Measurements from ENCODE around the gene HIBADH. TPM values are rescaled to one million over a fixed set of nuclear protein-coding genes. Genes with fewer than 3 reads are reported as not detected.
A peak's percentile ranks its signal among the peaks of the same experiment; 100 is the strongest.
"Not testable (repeated sequence)": the region's sequence is repeated elsewhere in the genome, so short reads cannot be mapped to it uniquely, and the experiment has no call there.

Gene HIBADH
- polyA plus RNA-seq, 3 donors, result 85.9 to 105 (median 86.9) TPM

DNA sequence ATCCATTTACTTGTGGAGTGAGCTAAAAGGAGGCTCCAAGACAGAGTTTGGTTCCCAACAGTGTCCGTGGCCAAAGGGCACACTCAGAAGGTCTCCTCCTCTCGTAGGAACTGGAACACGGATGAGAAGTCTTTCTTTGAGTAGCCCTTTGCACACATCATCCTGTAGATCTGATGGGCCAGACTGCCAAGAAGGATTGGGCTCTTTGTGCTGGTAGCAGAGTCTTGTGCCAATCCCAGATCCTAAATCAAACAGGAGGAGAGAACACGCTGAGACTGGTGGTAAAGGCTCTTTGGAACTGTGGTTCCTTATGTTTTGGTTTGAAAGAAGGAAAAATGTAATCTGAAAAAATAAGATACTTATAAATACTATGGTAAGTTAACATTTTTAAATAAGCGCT lies 136.6 kb downstream of the HIBADH start:
- no peak for DNase-seq (ENCODE audit: extremely low read depth in 1 of 11, low read depth in 9 of 11, low spot score in 4 of 11)

- DNase-seq (ENCODE audit: extremely low read depth in 1 of 11, low read depth in 9 of 11, low spot score in 4 of 11), result no peak
These were observed 139.4 kb downstream of the HIBADH start for GRCh38 chr7:27523321-27523720.

DNA sequence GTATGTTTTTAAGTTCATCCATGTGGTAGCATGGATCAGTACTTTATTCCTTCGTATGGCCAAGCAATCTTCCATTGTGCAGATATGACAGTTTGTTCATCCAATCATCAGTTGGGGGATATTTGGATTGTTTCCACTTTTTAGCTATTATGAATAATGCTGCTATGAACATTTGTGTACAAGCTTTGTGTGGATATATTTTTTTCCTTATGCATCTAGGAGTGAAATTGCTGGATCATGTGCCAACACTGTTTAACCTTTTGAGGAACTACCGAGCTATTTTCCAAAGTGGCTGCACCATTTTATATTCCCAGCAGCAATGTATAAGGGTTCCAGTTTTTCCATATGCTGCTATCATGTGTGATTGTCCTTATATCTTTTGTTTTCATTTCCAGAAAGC lies 140.1 kb downstream of the HIBADH start:
- DNase-seq (ENCODE audit: extremely low read depth in 1 of 11, low read depth in 9 of 11, low spot score in 4 of 11), result no peak

DNA sequence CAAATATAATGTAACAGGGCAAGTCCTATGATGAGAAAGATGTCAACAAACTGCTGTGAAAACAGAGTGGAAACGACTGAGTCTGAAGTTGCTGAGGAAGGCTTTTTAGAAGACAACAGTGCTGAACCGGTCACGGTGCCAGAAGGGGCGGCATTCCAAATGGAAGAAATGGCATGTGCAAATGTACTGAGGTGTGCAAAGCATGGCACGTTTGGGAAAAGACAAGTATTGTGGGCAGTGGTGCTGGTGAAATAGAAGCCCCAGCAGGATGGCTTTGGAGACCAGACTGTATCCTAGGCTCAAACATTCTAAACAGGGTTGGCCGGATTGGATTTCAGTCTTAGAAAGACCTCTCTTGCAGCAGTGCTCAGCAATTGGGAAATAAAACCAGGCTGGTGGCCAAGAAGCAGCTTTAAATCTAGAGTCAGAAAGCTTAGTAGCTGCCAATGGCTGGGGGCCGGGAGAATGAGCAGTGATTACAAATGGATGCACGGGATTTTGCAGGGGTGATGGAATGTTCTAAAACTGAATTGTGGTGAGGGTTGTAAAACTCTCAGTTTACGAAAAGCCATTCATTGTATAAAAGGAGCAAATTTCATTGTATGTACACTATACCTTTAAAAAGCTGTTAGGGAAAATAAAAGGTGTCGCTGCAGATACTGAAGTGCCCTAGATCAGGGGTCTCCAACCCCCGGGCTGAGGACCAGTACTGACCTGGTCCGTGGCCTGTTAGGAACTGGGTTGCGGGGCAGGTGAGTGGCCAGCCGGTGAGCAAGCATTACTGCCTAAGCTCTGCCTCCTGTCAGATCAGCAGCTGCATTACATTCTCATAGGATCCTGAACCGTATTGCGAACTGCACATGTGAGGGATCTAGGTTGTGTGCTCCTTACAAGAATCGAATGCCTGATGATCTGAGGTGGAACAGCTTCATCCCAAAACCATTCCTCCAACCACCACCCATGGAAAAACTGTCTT lies 141.6 kb downstream of the HIBADH start:
- peak in 7 of 11 donors; percentile 31 to 47 (median 36) for DNase-seq (ENCODE audit: extremely low read depth in 1 of 11, low read depth in 9 of 11, low spot score in 4 of 11)

GRCh38 chr7:27519793-27520469 lies 142.8 kb downstream of the HIBADH start:
- DNase-seq (ENCODE audit: extremely low read depth in 1 of 11, low read depth in 9 of 11, low spot score in 4 of 11), result no peak

DNA sequence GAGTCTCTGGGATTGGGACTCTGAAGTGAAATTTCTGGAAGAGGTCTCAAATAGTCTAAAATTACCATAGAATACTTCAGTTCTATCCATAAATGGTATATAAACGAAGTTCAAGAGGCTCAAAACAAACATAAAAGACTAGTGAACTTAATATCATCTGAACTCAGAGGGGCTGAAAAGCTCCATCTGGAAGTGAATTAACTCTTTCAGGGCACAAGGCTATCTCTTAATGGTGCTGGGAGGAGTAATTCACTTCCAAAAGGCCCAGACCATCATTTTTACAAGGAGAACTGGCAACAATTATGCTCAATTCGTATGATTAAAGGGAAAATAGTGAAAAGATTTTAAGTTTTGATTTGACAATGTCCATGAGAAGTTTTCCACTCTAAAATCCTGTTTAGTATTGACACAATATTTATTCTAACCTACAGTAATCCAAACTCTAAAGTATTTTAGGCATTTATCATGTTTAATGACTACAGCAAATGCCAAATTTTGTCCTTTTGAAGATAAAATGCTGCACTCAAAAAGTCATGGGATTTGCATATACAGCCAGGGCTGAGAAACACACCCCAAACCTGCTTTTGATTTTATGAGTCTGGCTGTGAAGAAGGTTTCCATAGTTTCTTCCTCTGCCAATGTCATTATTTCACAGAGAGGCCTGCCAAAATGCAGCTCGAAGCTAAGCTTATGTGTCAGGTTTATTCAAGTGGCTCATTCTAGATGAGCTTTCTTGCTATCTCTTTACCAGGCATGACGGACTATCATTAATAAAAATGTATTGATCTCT lies 143.9 kb downstream of the HIBADH start:
- DNase-seq (ENCODE audit: extremely low read depth in 1 of 11, low read depth in 9 of 11, low spot score in 4 of 11), result peak in 1 of 11 donors; percentile 5

- no peak for DNase-seq (ENCODE audit: extremely low read depth in 1 of 11, low read depth in 9 of 11, low spot score in 4 of 11)
These were observed 146.3 kb downstream of the HIBADH start for GRCh38 chr7:27516421-27516820.

DNA sequence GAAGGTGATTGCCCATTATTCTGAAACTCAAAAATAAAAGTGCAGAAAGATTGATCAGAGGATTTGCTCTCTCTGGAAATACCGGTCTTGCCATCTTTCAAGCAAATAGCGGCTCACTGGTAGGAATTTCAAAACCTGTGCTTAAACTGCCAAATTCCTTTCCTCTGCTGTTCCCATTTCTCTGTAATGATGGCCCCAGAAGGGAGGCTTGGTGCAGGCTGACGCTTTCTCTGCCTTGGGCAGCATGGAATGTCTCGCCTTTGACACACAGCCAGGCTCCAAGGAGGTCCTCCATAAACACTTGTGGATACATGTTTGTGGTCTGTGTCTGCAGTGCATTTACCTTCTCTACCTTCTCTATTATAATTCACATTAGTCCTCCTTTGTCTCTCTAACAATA lies 146.8 kb downstream of the HIBADH start:
- DNase-seq (ENCODE audit: extremely low read depth in 1 of 11, low read depth in 9 of 11, low spot score in 4 of 11), result no peak

DNA sequence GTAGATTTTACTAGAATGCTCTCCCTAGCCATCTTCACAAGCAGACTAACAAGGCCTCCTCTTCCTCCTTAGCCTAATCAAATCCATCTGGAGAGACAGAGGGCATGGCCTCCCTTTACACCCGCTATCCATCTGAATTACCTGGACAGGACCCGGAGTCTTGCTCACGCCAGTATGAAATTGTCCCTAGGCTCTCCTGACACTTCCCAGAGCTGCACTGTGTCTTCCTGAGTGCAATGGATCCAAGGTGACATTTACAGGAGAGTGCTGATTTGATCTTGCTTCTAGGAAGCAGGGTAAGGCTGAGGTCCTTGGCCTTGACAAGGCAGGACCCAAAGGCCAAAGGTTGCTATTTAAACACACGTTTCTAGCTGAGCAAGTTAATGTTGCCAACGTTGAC lies 147.8 kb downstream of the HIBADH start:
- DNase-seq (ENCODE audit: extremely low read depth in 1 of 11, low read depth in 9 of 11, low spot score in 4 of 11), result no peak

- DNase-seq (ENCODE audit: extremely low read depth in 1 of 11, low read depth in 9 of 11, low spot score in 4 of 11), result no peak
These were observed 148.8 kb downstream of the HIBADH start for GRCh38 chr7:27513885-27514284.

GRCh38 chr7:27511370-27511769 lies 151.3 kb downstream of the HIBADH start:
- DNase-seq (ENCODE audit: extremely low read depth in 1 of 11, low read depth in 9 of 11, low spot score in 4 of 11), result not testable (repeated sequence)

- DNase-seq (ENCODE audit: extremely low read depth in 1 of 11, low read depth in 9 of 11, low spot score in 4 of 11), result peak in 3 of 11 donors; percentile 15 to 35 (median 23)
These were observed 152.1 kb downstream of the HIBADH start for GRCh38 chr7:27510541-27510940.

DNA sequence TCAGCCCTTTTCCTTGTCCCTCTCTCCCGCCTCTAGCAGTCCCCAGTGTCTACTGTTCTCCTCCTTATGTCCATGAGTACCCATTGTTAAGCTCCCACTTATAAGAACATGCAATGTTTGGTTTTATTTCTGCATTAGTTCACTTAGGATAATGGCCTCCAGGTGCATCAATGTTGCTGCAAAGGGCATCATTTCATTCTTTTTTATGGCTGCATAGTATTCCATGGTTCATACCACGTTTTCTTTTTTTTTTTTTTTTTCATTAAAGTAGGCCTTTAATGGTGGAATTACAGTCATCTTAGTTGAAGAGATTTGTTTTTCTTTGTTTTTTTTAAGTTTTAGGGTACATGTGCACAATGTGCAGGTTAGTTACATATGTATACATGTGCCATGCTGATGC lies 160.8 kb downstream of the HIBADH start:
- not testable (repeated sequence) for DNase-seq (ENCODE audit: extremely low read depth in 1 of 11, low read depth in 9 of 11, low spot score in 4 of 11)

GRCh38 chr7:27501001-27501400 lies 161.7 kb downstream of the HIBADH start:
- DNase-seq (ENCODE audit: extremely low read depth in 1 of 11, low read depth in 9 of 11, low spot score in 4 of 11), result no peak

DNA sequence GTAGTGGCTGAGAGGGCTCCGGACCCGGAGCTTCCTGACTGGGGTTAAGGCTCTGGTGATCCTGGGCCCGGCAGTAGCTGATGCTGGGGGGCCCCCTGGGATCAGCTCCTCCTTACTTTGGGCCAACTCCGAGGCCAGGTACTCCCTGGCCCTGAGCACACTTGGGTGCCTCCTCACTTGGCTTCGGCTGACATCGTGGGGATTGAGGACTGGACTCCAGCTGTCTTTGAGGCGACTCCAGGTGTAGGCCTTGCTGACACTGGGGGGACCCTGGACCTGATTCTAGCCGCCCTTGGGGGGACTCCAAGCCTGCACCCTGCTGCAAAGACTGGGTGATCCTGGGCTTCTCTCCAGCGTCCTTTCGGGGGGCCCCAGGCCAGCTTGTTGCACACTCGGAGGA lies 170.5 kb downstream of the HIBADH start:
- DNase-seq (ENCODE audit: extremely low read depth in 1 of 11, low read depth in 9 of 11, low spot score in 4 of 11), result no peak

GRCh38 chr7:27491534-27491933 lies 171.1 kb downstream of the HIBADH start:
- DNase-seq (ENCODE audit: extremely low read depth in 1 of 11, low read depth in 9 of 11, low spot score in 4 of 11), result no peak

GRCh38 chr7:27487509-27487908 lies 175.2 kb downstream of the HIBADH start:
- DNase-seq (ENCODE audit: extremely low read depth in 1 of 11, low read depth in 9 of 11, low spot score in 4 of 11), result no peak

- no peak for DNase-seq (ENCODE audit: extremely low read depth in 1 of 11, low read depth in 9 of 11, low spot score in 4 of 11)
These were observed 178.2 kb downstream of the HIBADH start for GRCh38 chr7:27484451-27484850.

GRCh38 chr7:27482219-27482618 lies 180.5 kb downstream of the HIBADH start:
- no peak for DNase-seq (ENCODE audit: extremely low read depth in 1 of 11, low read depth in 9 of 11, low spot score in 4 of 11)

Data from renal cortex interstitium (tissue), 11 donors.